ENCODE data around the gene RIMKLB. TPM values are rescaled to one million over a fixed set of nuclear protein-coding genes. Genes with fewer than 3 reads are reported as not detected.

Gene RIMKLB
- polyA plus RNA-seq, 1 of the 3 experiments (the other 2 are of a cell fraction) = 24.5 TPM

- TF ChIP-seq RCOR1 (IDR thresholded peaks at IDR 0.05; ENCODE audit: low read length) (no peak), TCF12 (IDR thresholded peaks at IDR 0.05) (no peak)
- ChIA-PET CTCF (interaction anchor here (1.6 kb wide), 1 partner anchor 53 kb away, joined by 5 read pairs; no protein-coding TSS in a partner anchor), POLR2A (no interaction called here)
- Histone ChIP-seq H3K36me3 (replicated peaks in 1 of 2; ENCODE audit: control insufficient read depth in 1 of 2, insufficient read depth in 2 of 2, low read length in 1 of 2) (peaks cover 34 to 35% of the 10 kb centered on the region in 2 experiments), H3K4me2 (no peak overlapping the region), H2AFZ (ENCODE audit: low read depth) (no peak overlapping the region), H3K9me3 (no peaks in the 10 kb centered on the region), H3K79me2 (ENCODE audit: insufficient read depth) (0 out of 2 replicates have a peak, but pooled peaks cover 3% of the 10 kb centered on the region), H3K4me1 (ENCODE audit: control insufficient read depth in 1 of 2, insufficient read depth in 2 of 2, low read depth in 1 of 2, low read length in 1 of 2) (no peaks in the 10 kb centered on the region; a peak in 2 of 4 replicates), H3K27ac (ENCODE audit: low read depth in 2 of 2, low read length in 1 of 2) (no peak overlapping the region), H3K9ac (no peak overlapping the region), H3K27me3 (ENCODE audit: insufficient read depth) (no peaks in the 10 kb centered on the region), H3K9me2 (no peaks in the 10 kb centered on the region), H3K4me3 (ENCODE audit: low read depth in 2 of 2, low read length in 1 of 2) (no peak overlapping the region), H4K20me1 (ENCODE audit: insufficient read depth) (no peaks in the 10 kb centered on the region), H3F3A (replicated peaks; ENCODE audit: insufficient read depth) (no peaks in the 10 kb centered on the region)
- 100% methylated on average over 1 of the region's 1 CpG for WGBS (ENCODE audit: low lambda C conversion rate)
- no peak for DNase-seq
Observed at GRCh38 chr12:8771072-8771471, 73.3 kb downstream of the RIMKLB start.

DNA sequence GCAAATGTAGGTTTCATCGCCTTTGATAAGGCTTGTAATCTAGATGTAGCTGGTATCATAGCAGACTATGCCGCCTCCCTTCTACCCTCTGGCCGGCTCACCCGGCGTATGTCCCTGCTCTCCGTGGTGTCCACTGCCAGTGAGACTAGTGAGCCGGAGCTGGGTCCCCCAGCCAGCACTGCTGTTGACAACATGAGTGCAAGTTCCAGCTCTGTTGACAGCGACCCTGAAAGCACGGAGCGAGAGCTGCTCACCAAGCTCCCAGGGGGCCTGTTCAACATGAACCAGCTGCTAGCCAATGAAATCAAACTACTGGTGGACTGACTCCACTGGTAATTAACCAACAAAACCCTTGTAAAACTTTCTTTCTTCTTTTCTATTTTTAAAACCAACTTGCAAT is 75.7 kb downstream of the RIMKLB start:
- TF ChIP-seq PBX3 (IDR thresholded peaks at IDR 0.05) (no peak), FOSL2 (IDR thresholded peaks at IDR 0.05; ENCODE audit: borderline replicate concordance, low read depth) (no peak), GABPA (IDR thresholded peaks at IDR 0.05; ENCODE audit: low read depth) (no peak), MXI1 (IDR thresholded peaks at IDR 0.05; ENCODE audit: low read depth, low read length) (no peak), IRF3 (IDR thresholded peaks at IDR 0.05; ENCODE audit: low read depth, low read length) (no peak), EP300 (IDR thresholded peaks at IDR 0.05; ENCODE audit: borderline replicate concordance in 1 of 2, low read depth in 1 of 2, low read length in 1 of 2) (no peak), GATA2 (CRISPR knock-in tag; IDR thresholded peaks at IDR 0.05) (no peak), NRF1 (IDR thresholded peaks at IDR 0.05; ENCODE audit: low read depth, low read length) (no peak)
- TF ChIP-seq, protein P1, sequence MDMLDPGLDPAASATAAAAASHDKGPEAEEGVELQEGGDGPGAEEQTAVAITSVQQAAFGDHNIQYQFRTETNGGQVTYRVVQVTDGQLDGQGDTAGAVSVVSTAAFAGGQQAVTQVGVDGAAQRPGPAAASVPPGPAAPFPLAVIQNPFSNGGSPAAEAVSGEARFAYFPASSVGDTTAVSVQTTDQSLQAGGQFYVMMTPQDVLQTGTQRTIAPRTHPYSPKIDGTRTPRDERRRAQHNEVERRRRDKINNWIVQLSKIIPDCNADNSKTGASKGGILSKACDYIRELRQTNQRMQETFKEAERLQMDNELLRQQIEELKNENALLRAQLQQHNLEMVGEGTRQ (IDR thresholded peaks at IDR 0.05; ENCODE audit: borderline replicate concordance, low read depth, low read length) = no peak
- TF ChIP-seq, protein P2, sequence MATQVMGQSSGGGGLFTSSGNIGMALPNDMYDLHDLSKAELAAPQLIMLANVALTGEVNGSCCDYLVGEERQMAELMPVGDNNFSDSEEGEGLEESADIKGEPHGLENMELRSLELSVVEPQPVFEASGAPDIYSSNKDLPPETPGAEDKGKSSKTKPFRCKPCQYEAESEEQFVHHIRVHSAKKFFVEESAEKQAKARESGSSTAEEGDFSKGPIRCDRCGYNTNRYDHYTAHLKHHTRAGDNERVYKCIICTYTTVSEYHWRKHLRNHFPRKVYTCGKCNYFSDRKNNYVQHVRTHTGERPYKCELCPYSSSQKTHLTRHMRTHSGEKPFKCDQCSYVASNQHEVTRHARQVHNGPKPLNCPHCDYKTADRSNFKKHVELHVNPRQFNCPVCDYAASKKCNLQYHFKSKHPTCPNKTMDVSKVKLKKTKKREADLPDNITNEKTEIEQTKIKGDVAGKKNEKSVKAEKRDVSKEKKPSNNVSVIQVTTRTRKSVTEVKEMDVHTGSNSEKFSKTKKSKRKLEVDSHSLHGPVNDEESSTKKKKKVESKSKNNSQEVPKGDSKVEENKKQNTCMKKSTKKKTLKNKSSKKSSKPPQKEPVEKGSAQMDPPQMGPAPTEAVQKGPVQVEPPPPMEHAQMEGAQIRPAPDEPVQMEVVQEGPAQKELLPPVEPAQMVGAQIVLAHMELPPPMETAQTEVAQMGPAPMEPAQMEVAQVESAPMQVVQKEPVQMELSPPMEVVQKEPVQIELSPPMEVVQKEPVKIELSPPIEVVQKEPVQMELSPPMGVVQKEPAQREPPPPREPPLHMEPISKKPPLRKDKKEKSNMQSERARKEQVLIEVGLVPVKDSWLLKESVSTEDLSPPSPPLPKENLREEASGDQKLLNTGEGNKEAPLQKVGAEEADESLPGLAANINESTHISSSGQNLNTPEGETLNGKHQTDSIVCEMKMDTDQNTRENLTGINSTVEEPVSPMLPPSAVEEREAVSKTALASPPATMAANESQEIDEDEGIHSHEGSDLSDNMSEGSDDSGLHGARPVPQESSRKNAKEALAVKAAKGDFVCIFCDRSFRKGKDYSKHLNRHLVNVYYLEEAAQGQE (IDR thresholded peaks at IDR 0.05; ENCODE audit: low read depth, low read length) = no peak
- no peak overlapping the region for H3K27ac ChIP-seq (ENCODE audit: low read depth in 2 of 2, low read length in 1 of 2)
- H3K27me3 ChIP-seq (ENCODE audit: insufficient read depth) = no peaks in the 10 kb centered on the region
- ChIA-PET CTCF (no interaction called here), POLR2A (no interaction called here)
- no peak overlapping the region for H3K4me2 ChIP-seq
- DNase-seq = no peak
- H3K9ac ChIP-seq = no peak overlapping the region
- H3K9me3 ChIP-seq = no peaks in the 10 kb centered on the region
- no peaks in the 10 kb centered on the region for H3K9me2 ChIP-seq
- 0 out of 2 replicates have a peak, but pooled peaks cover 3% of the 10 kb centered on the region for H3K79me2 ChIP-seq (ENCODE audit: insufficient read depth)
- H3K4me1 ChIP-seq (ENCODE audit: control insufficient read depth in 1 of 2, insufficient read depth in 2 of 2, low read depth in 1 of 2, low read length in 1 of 2) = no peaks in the 10 kb centered on the region; a peak in 2 of 4 replicates
- no peaks in the 10 kb centered on the region for H4K20me1 ChIP-seq (ENCODE audit: insufficient read depth)
- no peaks in the 10 kb centered on the region for H3F3A ChIP-seq (replicated peaks; ENCODE audit: insufficient read depth)
- H3K36me3 ChIP-seq (replicated peaks in 1 of 2; ENCODE audit: control insufficient read depth in 1 of 2, insufficient read depth in 2 of 2, low read length in 1 of 2) = peaks cover 45 to 49% of the 10 kb centered on the region in 2 experiments
- no peak overlapping the region for H2AFZ ChIP-seq (ENCODE audit: low read depth)
- no peak overlapping the region for H3K4me3 ChIP-seq (ENCODE audit: low read depth in 2 of 2, low read length in 1 of 2)
- 98% methylated on average over 10 of the region's 10 CpGs for WGBS (ENCODE audit: low lambda C conversion rate)
